GM19438 (cell line): ENCODE results near the gene RAB3IL1.

ENCODE experiments used
- ATAC-seq: cut with Tn5 transposase; IDR thresholded peaks from one replicate; pipeline ENCODE4 v1.9.1; 2021; ENCODE audit warnings: low read depth; ENCODE audit not compliant: unreplicated experiment

The RAB3IL1 gene

DNA sequence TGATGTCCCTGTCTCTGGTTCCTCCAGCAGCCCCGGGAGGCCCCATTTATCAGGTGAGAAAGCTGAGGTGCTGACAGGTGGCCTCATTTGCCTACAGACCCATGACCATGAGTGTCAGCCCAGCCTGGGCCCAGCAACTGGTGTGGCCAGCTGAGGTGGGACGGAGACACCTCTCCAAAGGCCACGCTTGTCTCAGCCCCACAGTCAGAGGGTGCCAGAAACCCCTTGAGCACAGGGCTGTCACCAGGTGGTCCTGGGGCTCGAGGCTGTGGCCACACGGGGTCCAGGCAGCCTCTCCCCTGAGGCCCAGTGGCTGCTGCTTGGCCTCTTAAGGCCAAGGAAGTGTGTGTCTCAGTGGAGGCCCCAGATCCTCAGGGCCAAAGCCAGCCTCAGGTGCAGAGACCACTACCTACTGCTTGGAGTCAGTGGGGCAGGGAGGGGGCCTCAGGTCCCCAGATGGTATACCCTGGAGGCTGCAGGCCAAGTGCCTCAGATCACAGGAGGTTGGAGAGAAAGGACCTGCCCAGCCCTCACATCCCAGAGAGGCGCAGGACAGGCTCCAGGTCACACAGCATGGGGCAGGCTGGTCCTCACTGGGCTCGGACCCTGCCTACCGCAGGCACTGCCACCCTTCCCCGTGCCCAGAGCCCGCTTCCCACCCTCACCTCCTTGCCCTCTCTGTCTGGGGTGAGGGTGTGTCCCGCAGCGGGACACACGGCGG lies 11.4 kb downstream of the RAB3IL1 start:
- no peak for ATAC-seq

DNA sequence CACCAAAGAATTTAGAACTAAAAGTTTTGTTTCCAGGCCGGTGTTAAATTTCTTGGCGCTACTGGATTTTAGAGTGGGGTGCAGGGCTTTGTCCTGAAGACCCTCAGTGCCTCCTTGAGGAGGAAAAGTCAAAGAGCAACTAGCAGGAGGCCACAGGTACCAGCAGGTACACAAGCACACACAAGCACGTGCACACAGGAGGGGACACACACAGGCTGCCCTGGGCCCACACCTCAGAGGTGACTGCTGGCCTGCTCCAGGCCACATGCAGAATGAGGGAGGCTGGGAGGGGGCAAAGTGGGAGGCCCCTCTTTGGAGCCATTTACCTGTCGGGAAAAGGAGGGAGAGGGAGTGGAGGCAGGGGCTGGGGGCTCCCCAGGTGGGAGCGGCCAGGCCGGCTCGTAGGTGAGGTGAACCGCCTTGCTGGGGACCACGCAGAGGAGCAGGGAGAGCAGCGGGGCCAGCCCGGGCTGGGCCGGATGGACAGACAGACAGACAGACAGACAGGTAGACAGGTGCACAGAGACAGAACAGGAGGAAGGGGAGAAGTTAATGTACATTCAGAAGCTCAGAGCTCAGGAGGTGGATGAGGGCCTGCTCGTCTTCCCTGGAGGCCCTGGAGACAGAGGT lies 12.2 kb downstream of the RAB3IL1 start:
- ATAC-seq: no peak

DNA sequence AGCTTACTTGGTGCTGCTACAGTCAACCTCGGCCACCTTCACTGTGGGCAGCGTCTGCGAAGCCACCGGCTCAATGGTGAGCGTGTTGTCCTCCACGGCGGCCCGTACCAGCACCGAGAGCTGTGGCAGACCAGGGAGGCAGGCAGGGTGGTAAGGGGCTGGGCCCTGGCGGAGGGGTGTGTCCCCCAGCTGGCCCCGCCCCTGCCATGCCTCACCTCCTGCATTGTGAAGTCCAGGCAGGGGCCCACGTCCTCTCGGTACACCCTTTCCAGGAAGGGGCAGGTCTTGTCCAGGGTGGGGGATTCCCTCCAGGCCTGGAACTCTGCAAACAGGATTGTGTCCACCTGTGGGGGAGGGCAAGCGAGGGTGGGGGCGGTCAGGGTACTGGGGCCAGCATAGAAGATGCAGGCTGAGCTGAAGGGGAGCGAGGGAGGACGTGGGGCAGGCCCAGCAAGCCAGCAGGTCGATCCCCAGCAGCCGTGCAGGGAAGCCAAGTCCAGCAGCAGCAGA lies 12.8 kb downstream of the RAB3IL1 start:
- no peak for ATAC-seq

DNA sequence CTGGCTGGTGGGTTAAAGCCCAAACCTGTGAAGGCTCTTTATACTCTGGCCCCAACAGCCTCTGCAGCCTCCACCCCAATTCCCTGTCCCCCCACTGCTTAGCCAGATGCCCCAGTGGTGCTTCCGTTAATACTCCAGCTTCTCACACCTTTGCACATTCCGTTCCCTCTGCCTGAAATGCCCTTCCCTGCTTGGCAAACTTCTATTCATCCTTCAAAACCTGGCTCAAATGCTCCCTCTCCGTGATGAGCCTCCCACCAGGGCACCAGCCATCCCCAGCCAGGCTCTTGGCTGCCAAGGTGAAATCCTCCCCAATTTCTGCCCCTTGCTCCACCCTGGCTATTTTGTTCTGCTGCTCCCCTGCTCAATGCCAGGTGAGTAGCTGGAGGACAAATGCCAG lies 13.5 kb downstream of the RAB3IL1 start:
- ATAC-seq: no peak

DNA sequence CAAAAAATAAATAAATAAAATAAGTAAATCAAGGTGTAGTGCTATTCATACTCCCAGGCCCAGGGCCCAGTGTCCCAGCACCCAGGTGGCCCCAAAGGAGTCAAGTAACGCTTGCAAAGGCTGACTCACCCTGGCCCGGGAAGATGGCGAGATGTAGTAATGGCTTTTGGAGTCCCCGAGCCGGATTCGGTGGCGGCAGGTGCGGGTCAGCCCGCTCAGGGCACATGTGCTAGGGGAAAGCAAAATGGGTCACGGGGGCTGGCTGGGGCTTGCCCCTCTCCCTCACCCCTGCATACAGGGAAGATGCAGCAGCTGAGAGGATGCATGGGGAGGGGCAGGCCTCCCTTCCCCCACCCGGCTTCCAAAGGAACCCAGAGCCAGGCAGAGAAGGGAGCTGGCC lies 15.1 kb downstream of the RAB3IL1 start:
- no peak for ATAC-seq

DNA sequence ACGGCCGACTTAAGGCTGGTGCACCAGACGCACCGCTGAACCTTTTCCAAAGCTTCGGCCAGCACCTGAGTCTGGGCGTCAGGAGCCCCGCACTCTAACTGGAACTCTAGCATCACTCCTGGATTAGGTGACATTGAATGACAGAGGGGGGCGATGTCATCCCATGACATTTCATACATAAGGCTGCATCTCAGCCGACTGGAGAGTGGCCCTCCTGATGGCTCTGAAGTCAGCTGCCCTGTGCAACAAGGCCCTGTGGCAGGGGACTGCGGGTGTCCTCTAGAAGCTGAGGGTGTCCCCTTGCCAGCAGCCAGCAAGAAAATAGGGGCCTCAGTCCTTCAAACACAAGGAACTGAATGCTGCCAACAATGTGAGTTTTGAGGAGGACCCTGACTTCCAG lies 16.0 kb downstream of the RAB3IL1 start:
- no peak for ATAC-seq

DNA sequence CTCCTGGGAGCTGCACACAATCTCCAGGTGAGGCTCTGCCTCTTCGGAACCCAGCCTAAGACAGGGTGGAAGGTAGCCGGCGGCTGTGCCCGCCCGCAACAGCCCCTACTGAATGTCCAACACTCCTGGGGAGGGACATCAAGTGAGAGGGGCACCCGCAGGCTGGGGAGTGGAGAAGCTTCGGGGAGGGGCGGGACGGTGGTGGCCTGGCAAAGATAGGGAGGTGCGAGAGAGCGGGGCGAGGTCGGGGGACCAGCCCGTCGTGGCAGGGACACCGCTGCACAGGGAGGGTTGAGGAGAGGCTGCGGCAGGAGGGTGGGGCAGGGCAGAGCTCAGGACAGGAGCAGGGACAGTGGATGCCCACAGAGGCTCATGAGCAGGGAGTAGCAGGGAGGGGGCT lies 17.1 kb downstream of the RAB3IL1 start:
- no peak for ATAC-seq

DNA sequence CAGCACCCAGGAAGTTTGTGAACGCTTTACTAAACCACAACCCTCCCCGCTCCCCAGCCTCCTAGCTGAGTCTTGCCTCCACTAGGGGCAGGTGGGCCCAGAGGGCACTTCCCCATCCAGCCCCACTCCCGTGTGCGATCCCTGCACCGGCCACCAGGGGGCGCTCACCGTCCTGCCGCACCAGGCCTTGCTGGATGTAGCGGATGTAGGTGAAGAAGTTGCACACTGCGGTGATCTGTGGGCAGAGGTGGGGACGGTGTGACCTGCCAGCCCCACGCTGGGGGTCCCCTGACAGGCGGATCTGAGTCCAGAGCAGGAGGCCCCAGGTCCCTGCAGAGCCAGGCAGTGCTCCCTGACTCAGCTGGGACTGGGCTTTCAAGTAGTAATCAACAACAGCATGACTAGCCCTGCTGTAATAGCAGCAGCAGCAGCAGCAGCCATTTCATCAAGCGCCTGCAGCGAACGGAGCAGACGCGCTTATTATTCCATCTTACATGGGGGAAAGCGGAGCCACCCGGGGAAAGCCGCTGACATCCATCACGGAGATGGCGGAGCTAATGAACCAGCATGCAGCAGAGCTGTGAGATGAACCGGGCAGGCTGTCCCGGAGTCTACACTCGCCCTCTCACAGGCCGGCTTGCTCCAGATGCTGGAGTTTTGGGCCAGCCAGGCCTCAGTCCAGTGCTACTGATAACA lies 18.1 kb downstream of the RAB3IL1 start:
- peak; percentile 62 for ATAC-seq

DNA sequence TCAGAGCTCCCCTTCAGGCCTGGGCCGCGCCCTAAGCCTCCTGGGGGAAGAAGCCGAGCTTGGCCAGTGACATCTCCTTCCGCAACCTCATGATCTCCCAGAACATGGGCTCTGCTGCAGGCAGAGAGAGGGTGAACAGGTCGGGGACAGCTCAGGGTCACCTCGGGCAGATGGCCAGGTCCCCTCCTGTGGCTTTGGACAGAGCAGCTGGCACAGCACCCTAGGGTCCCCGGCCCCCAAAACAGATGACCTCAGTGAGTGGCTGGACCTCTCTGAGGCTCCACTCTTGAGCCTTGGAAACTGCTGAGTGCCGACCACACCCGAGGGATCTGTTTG lies 19.2 kb downstream of the RAB3IL1 start:
- ATAC-seq: no peak

DNA sequence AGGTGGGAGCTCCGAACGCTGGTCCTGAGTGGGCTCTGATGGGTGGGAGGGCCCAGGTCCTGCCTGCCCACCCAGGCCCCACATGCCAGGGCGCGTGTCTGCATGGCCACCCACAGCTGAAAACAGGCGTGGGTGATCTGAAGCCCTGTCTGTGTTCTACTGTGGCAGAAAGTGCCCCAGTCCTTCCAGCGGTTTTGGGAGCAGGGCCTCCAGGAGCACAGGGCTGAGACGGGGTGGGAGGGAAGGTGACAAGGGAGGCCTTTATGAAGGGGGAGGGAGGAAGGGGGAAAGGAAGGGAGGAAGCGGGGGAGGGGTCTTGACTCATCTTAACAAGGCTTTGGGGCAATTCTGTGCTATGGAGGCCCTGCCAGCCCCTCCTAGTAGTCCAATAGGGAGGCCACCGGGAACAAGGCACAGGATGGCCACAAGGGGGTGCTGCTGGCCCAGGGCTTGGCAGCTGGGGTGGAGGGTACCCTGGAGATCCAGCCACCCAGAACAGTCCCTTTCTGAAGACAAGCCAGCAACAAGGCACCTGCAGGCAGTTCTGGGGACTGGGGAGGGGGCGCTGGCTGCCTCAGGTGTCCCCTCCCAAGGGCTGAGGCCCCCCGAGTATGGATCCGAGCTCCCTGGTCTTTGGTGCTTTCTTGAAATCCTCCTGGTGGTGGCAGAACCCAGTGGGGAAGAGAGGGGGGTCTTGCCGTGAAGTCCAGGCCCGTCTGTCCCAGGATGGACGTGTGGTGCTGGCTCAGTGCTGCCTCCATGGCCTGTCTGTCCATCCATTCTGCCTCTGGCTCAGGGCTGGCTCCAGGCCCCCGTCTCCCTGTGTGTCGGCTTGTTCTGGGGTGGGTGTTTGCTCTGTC lies 19.7 kb downstream of the RAB3IL1 start:
- no peak for ATAC-seq

DNA sequence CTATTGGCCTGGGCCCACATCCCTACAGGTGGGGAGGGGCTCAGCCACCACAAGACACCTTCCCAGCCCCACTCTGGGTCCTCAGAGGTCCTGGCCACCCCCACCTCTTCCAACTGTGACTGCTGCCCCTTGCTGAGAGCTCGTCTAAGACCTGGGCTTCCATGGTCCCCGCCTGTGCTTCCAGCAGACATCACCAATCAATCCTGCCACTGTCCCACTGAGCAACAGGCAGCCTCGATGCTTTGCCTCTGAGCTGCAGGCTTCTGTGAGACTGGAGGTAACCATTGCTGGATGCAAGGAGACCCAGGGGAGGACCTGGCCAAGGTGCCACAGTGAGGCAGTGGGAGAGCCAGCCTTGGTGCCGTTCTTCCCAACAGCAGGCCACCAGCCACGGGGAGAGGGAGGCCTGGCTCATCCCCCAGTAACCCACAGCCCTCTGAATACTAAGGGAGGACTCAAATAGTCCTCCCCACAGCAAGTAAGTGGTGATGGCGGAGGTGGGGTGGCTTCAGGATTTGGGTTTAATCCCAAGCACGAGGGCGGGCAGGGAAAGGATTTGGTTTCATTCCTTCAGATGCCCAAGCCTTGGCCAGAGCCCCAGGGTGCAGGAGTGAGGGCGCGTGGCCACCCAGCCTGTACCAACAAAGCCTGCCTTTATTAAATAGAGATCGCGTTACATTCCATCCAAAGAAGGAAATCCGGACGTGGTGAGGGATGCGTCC lies 20.5 kb downstream of the RAB3IL1 start:
- ATAC-seq: no peak

DNA sequence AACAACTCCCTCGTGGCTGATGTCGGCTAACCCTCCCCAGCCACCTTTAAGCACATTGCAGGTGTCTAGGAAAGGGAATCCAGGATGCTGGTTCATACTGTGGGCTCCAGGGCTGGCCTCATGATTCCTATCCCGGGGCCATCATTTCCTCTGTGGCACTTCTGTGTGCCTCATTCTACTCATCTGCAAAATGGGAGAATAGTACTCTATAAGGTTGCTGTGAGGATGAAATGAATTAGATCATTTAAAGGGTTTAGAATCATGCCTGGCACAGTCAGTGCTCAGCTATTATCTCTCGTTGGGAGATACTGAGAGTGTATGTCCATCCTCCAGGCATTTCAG lies 21.7 kb downstream of the RAB3IL1 start:
- no peak for ATAC-seq

DNA sequence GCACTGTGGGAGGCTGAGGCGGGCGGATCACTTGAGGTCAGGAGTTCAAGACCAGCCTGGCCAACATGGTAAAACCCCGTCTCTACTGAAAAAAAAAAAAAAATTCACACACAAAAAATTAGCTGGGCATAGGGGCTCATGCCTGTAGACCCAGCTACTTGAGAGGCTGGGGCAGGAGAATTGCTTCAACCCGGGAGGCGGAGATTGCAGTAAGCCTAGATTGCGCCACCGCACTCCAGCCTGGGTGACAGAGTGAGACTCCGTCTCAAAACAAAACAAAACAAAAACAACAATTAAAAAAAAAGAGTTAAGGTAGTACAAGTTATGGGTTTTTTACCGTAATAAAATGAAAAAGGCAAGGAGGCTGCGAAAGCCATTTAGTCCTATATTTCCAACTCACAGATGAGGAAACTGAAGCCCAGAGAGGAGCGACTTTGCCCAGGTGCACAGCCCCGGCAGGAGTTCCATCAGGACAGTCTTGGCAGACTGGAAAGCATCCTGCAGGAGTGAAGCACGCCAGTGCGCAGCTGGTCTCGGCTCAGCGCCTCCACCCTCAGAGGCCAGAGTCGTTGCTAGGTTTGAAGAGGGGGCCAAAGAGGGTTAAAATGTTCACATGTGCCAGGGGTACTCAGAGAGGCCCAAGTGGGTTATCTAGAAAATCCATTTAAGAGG lies 22.2 kb downstream of the RAB3IL1 start:
- no peak for ATAC-seq

DNA sequence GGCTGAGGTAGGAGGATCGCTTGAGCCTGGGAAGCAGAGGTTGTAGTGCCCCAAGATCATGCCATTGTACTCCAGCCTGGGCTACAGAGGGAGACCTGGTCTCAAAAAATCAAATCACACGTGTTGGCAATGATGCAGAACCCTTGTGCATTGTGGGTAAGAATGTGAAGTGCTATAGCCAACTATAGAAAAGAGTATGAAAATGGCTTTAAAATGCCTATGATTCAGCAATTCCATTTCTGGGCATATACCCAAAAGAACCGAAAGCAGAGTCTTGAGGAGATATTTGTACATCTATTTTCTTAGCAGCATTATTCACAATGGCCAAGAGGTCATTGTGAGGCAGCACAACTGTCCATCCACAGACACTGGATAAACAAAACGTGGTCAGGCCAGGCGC lies 23.4 kb downstream of the RAB3IL1 start:
- no peak for ATAC-seq

DNA sequence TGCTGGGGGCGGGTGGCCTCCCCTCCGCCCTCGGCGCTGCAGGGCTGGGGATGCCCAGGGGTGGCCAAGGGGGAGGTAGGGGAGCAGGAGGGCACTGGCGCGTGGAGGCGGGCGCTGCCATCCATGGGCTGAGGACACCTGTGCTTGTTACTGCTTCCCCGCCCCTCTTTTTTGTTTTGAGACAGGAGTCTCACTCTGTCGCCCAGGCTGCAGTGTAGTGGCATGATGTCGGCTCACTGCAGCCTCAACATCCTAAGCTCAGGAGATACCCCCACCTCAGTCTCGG lies 25.3 kb downstream of the RAB3IL1 start:
- ATAC-seq: no peak

DNA sequence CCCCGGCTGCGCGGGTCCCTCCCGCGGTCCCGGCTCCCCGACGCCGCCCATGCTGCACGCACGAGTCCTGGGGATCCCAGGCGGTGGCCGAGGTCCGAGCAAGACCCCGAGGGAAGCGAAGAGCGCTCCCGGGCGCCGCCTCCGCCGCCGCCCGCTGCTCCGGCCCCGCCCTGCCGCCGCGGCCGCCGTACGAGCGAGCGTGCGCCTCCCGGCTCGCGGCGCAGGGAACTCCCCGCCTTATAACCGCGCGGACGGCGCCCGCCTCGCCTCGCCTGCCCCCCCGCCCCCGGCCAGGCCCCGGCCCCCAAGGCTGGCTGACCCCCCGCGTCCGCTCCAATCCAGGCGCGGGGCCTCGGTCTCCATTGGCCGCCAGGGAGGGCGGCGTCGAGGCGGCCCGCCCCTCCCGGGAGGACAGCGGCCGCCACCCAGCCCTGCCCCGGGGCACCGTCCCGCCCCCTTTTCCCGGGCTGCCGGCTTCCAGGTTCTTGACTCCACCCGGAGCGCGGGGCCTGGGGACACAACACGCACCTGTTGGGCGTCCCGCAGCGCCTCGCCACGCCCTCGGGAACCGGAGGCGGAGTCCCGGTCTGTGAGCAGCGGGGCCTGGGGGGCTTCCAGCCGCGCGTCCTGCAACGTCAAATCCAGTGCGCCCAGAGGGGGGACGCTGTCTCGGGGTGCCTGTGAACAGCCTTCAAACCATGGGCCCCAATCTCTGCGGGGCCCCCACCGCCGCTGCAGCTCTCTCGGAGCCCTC lies 25.9 kb downstream of the RAB3IL1 start, which contains the start of gene FADS3:
TSS of gene FADS3 (minus strand) at position 215 of the 754 bp plus-strand sequence. CDS start at position 51, 164 bp downstream.
- peak; percentile 76 for ATAC-seq

DNA sequence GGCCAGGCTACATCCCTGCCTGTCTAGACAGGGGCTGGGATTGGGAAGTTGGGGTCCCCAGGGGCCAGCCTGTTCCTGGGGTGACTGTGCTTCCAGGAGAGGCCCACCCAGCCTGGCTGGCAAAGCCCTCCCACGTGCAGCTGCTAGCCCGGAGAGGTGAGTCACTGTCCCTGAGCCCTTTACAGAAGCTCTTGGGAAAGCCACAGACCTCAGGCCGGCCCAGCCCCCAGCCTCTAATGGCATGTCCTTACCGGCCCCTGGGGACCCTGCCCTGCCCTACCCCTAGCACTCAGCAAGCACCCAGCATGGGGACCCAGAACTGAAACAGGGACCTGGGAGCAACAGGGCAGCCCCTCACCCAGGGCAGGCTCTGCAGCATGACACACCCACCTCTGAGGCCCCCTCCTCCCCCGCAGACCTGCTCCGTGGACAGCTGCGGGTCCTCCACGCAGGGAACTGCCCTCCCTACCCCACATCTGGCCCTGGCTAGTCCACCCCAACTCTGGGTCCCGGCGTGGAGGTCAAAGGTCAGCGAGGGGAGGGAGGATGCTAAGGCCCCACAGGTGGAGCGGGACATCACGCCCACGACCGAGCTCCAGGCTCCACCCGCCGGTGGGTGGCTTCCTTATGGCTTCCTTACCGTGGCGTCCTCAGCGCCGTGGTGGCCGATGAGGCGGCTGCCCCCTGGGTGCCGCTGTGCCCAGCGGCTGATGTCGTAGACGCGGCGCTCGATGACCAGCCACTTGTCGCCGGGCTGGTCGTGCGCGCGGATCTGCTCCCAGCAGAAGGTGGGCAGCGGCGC lies 26.6 kb downstream of the RAB3IL1 start:
- ATAC-seq: peak; percentile 21

DNA sequence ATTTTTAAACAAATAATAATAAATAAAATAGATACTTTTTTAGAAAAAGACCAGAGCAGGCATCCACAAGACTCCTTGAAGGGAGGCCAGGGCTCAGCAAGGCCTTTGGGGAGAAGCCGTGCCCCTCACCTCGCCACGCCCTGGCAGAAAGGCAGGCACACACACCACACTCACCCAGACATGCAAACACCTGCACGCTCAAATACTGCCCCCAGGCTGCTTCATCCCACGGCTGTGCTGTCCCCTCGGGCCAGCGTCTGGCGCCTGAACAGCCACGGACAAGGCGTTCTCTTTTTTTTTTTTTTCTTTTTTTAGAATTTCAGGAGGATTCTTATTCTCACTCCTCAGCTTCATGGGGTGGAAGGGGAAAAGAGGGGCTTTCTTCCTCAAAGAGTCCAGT lies 27.5 kb downstream of the RAB3IL1 start:
- ATAC-seq: no peak
